HG02642 (cell line): ENCODE data around the gene CPLX3.
A peak's percentile ranks its signal among the peaks of the same experiment; 100 is the strongest.

Source experiments
- ATAC-seq: cut with Tn5 transposase; IDR thresholded peaks from one replicate; pipeline ENCODE4 v1.9.1; 2021; ENCODE audit warnings: mild to moderate bottlenecking; ENCODE audit not compliant: unreplicated experiment, poor library complexity

The CPLX3 gene

GRCh38 chr15:74867466-74868038 lies 41.1 kb downstream of the CPLX3 start:
- ATAC-seq: no peak

GRCh38 chr15:74868059-74868458 lies 41.6 kb downstream of the CPLX3 start:
- ATAC-seq: no peak

- ATAC-seq: no peak
These were observed 42.9 kb downstream of the CPLX3 start for GRCh38 chr15:74869372-74869725.

- peak; percentile 44 for ATAC-seq
These were observed 43.4 kb downstream of the CPLX3 start for GRCh38 chr15:74869726-74870407.

- ATAC-seq: no peak
These were observed 44.2 kb downstream of the CPLX3 start for GRCh38 chr15:74870436-74871215.

GRCh38 chr15:74872702-74873035 lies 46.2 kb downstream of the CPLX3 start:
- no peak for ATAC-seq

GRCh38 chr15:74873036-74873755 lies 46.8 kb downstream of the CPLX3 start, which contains the start of gene SCAMP2:
SCAMP2 (minus strand) TSS chr15:74873365; CDS start chr15:74873255, 110 bp downstream.
- peak; percentile 86 for ATAC-seq

GRCh38 chr15:74873756-74874424 lies 47.5 kb downstream of the CPLX3 start:
- ATAC-seq: no peak

- ATAC-seq: no peak
These were observed 51.8 kb downstream of the CPLX3 start for GRCh38 chr15:74878273-74878672.
